ENCODE results near the gene POLR1G.

GRCh38 chr19:45406226-45407090 lies at the start of gene POLR1G:
- TF ChIP-seq CTCF (conservative IDR thresholded peaks at IDR 0.05 in 1 of 2, IDR thresholded peaks at IDR 0.05 in 1 of 2; ENCODE audit: extremely low read depth in 1 of 2, insufficient read depth in 1 of 2, low read depth in 1 of 2, low read length in 2 of 2) (no peak), EZH2 (IDR thresholded peaks at IDR 0.05; ENCODE audit: borderline replicate concordance, low read length) (no peak)

Data from mammary epithelial cell (primary cell).